Coronary artery (tissue), 2 donors: ENCODE results near the gene ZNF670.
A peak's percentile ranks its signal among the peaks of the same experiment; 100 is the strongest.

Experiments
- DNase-seq: peaks from one replicate; pipeline ENCODE4 v3.0.0-alpha.2; 2017; ENCODE audit warnings: low spot score
- H3K27ac ChIP-seq, 2 donors: fragments of 200-600 bp; sonication (generic); one replicate each; pipeline ENCODE4 v1.5.1; 2016 to 2019
- H3K4me3 ChIP-seq: fragments of 200-600 bp; sonication (generic); 2 replicates; pipeline ENCODE4 v1.5.1; 2016; ENCODE audit warnings: mild to moderate bottlenecking, moderate library complexity
- CTCF ChIP-seq: fragments of 200-600 bp; sonication (generic); IDR thresholded peaks from one replicate; pipeline ENCODE4 v1.5.1; 2019; ENCODE audit warnings: antibody characterized with exemption

Gene ZNF670

GRCh38 chr1:247111700-247112478 lies 33.3 kb upstream of the ZNF670 start:
- no peak for TF ChIP-seq CTCF

GRCh38 chr1:247111259-247111699 lies 32.7 kb upstream of the ZNF670 start:
- TF ChIP-seq CTCF: no peak
- H3K27ac ChIP-seq: peak overlapping the region; percentile 75 to 87
- peak overlapping the region; percentile 84 for H3K4me3 ChIP-seq
- no peak for DNase-seq

More at GRCh38 chr1:247111700-247112478, 33.3 kb upstream of the ZNF670 start:
- peak overlapping the region; percentile 75 to 87 for H3K27ac ChIP-seq
- H3K4me3 ChIP-seq: peak overlapping the region; percentile 84
- DNase-seq: peak; percentile 84

GRCh38 chr1:247110627-247111258 lies 32.1 kb upstream of the ZNF670 start:
- peak overlapping the region; percentile 84 for H3K4me3 ChIP-seq
- DNase-seq: no peak
- peak overlapping the region; percentile 75 to 87 for H3K27ac ChIP-seq
- TF ChIP-seq CTCF: no peak

- TF ChIP-seq CTCF: no peak
- H3K4me3 ChIP-seq: no peak overlapping the region
- H3K27ac ChIP-seq: no peak overlapping the region
- DNase-seq: no peak
These were observed 29.1 kb upstream of the ZNF670 start for GRCh38 chr1:247107694-247108093.

- Histone ChIP-seq H3K27ac (no peak overlapping the region), H3K4me3 (no peak overlapping the region)
- no peak for TF ChIP-seq CTCF
- no peak for DNase-seq
These were observed 27.4 kb upstream of the ZNF670 start for GRCh38 chr1:247105966-247106365.

- DNase-seq: no peak
- H3K4me3 ChIP-seq: peak overlapping the region; percentile 90
- no peak overlapping the region for H3K27ac ChIP-seq
- TF ChIP-seq CTCF: no peak
These were observed 26.4 kb upstream of the ZNF670 start for GRCh38 chr1:247104965-247105364.
